HG03565 (cell line): ENCODE results near the gene TAS2R50.

ENCODE experiments used
- ATAC-seq: cut with Tn5 transposase; IDR thresholded peaks from one replicate; pipeline ENCODE4 v1.9.1; 2021; ENCODE audit warnings: mild to moderate bottlenecking, moderate library complexity; ENCODE audit not compliant: unreplicated experiment

TAS2R50 gene

GRCh38 chr12:10956085-10956484 lies 30.6 kb downstream of the TAS2R50 start:
- ATAC-seq = no peak

GRCh38 chr12:10952645-10953044 lies 34.1 kb downstream of the TAS2R50 start:
- no peak for ATAC-seq

- ATAC-seq = no peak
Measured at GRCh38 chr12:10943167-10943566, 43.5 kb downstream of the TAS2R50 start.

GRCh38 chr12:10941916-10942607 lies 44.6 kb downstream of the TAS2R50 start:
- ATAC-seq = no peak

GRCh38 chr12:10941369-10941768 lies 45.3 kb downstream of the TAS2R50 start:
- ATAC-seq = no peak

GRCh38 chr12:10940389-10940788 lies 46.3 kb downstream of the TAS2R50 start:
- no peak for ATAC-seq

- ATAC-seq = no peak
Measured at GRCh38 chr12:10939163-10939562, 47.5 kb downstream of the TAS2R50 start, which contains the start of gene TAS2R14. TAS2R14 (minus strand) TSS chr12:10939263; CDS start chr12:10939207, 56 bp downstream.

- no peak for ATAC-seq
Measured at GRCh38 chr12:10936506-10936905, 50.2 kb downstream of the TAS2R50 start.
